GM23338 (cell line): ENCODE measurements around the gene GALNT16. TPM values are rescaled to one million over a fixed set of nuclear protein-coding genes. Genes with fewer than 3 reads are reported as not detected.

Source experiments
- ATAC-seq: fragments of 200-7000 bp; cut with Tn5 transposase; 3 replicates; pipeline ENCODE4 v1.9.1; 2020
- DNase-seq: peaks from one replicate; pipeline ENCODE4 v3.0.0-alpha.2; 2015; ENCODE audit warnings: low spot score
- H2AFZ ChIP-seq: fragments of 200-600 bp; sonication (generic); 2 replicates; pipeline ENCODE4 v1.8.0; 2016; ENCODE audit warnings: antibody characterized with exemption, mild to moderate bottlenecking, moderate library complexity
- H3F3A ChIP-seq: fragments of 200-600 bp; sonication (generic); replicated peaks from 2 replicates; pipeline ENCODE4 v1.8.0; 2017; ENCODE audit warnings: antibody characterized with exemption, mixed run types, low read depth
- H3K27ac ChIP-seq: fragments of 200-600 bp; sonication (generic); 2 replicates; pipeline ENCODE4 v1.6.1; 2016; ENCODE audit warnings: low read depth
- H3K27me3 ChIP-seq: fragments of 200-600 bp; sonication (generic); 2 replicates; pipeline ENCODE4 v1.8.0; 2016; ENCODE audit warnings: mild to moderate bottlenecking, mixed run types, moderate library complexity; ENCODE audit not compliant: insufficient read depth
- H3K36me3 ChIP-seq: fragments of 200-600 bp; sonication (generic); 2 replicates; pipeline ENCODE4 v1.8.0; 2016; ENCODE audit warnings: mild to moderate bottlenecking; ENCODE audit not compliant: insufficient read depth
- H3K4me1 ChIP-seq: fragments of 200-600 bp; sonication (generic); 2 replicates; pipeline ENCODE4 v1.8.0; 2016; ENCODE audit warnings: mild to moderate bottlenecking, moderate library complexity; ENCODE audit not compliant: insufficient read depth
- H3K4me2 ChIP-seq: fragments of 200-600 bp; sonication (generic); 2 replicates; pipeline ENCODE4 v1.7.1; 2017; ENCODE audit warnings: mixed run types
- H3K4me3 ChIP-seq: fragments of 200-600 bp; sonication (generic); 2 replicates; pipeline ENCODE4 v1.6.1; 2016; ENCODE audit warnings: mixed run types
- H3K79me2 ChIP-seq: fragments of 200-600 bp; sonication (generic); replicated peaks from 2 replicates; pipeline ENCODE4 v1.8.0; 2017; ENCODE audit warnings: mild to moderate bottlenecking; ENCODE audit not compliant: insufficient read depth
- H3K9me2 ChIP-seq: fragments of 200-600 bp; sonication (generic); 2 replicates; pipeline ENCODE4 v1.8.0; 2017; ENCODE audit not compliant: insufficient read depth
- H4K20me1 ChIP-seq: fragments of 200-600 bp; sonication (generic); replicated peaks from 2 replicates; pipeline ENCODE4 v1.8.0; 2017; ENCODE audit warnings: mild to moderate bottlenecking; ENCODE audit not compliant: insufficient read depth
- H3K27ac Mint-ChIP-seq: 2 replicates; pipeline ENCODE4 v1.8.0; 2020; ENCODE audit warnings: inconsistent platforms, mild to moderate bottlenecking, moderate library complexity, mixed read lengths
- H3K27me3 Mint-ChIP-seq: 3 replicates; pipeline ENCODE4 v1.8.0; 2022; ENCODE audit warnings: low read depth, mild to moderate bottlenecking, moderate library complexity, mixed read lengths, inconsistent platforms; ENCODE audit not compliant: insufficient read depth, poor library complexity
- H3K36me3 Mint-ChIP-seq: 3 replicates; pipeline ENCODE4 v1.8.0; 2021; ENCODE audit warnings: low read depth, mild to moderate bottlenecking, inconsistent platforms, moderate library complexity, mixed read lengths
- H3K4me1 Mint-ChIP-seq: 3 replicates; pipeline ENCODE4 v1.8.0; 2020; ENCODE audit warnings: mild to moderate bottlenecking, inconsistent platforms, mixed read lengths
- H3K4me3 Mint-ChIP-seq: 3 replicates; pipeline ENCODE4 v1.8.0; 2021; ENCODE audit warnings: moderate library complexity, mild to moderate bottlenecking, inconsistent platforms, mixed read lengths
- H3K9me3 Mint-ChIP-seq: 3 replicates; pipeline ENCODE4 v1.8.0; 2020; ENCODE audit warnings: moderate library complexity, mild to moderate bottlenecking, inconsistent platforms, mixed read lengths
- ETS1 ChIP-seq: IDR thresholded peaks from 2 replicates; pipeline ENCODE4 v1.6.1; 2016; ENCODE audit warnings: antibody characterized with exemption
- EZH2 ChIP-seq: fragments of 200-600 bp; sonication (generic); IDR thresholded peaks from one replicate; pipeline ENCODE4 v1.8.0; 2017; ENCODE audit warnings: antibody characterized with exemption, mild to moderate bottlenecking, low read depth; ENCODE audit not compliant: unreplicated experiment
- EZH2phosphoT487 ChIP-seq: fragments of 200-600 bp; sonication (generic); IDR thresholded peaks from one replicate; pipeline ENCODE4 v1.8.1; 2018; ENCODE audit warnings: antibody characterized with exemption; ENCODE audit not compliant: unreplicated experiment
- JUNB ChIP-seq: IDR thresholded peaks from one replicate; pipeline ENCODE4 v1.6.1; 2016; ENCODE audit warnings: antibody characterized with exemption; ENCODE audit not compliant: unreplicated experiment
- NANOG ChIP-seq: IDR thresholded peaks from 2 replicates; pipeline ENCODE4 v1.6.1; 2016; ENCODE audit warnings: antibody characterized with exemption, borderline replicate concordance
- POLR2AphosphoS5 ChIP-seq: IDR thresholded peaks from 2 replicates; pipeline ENCODE4 v1.6.1; 2016; ENCODE audit warnings: antibody characterized with exemption, low read depth
- STAT1 ChIP-seq: IDR thresholded peaks from one replicate; pipeline ENCODE4 v1.6.1; 2016; ENCODE audit warnings: antibody characterized with exemption; ENCODE audit not compliant: unreplicated experiment
- ZNF331 ChIP-seq: fragments of 250-450 bp; sonication (Bioruptor Pico); IDR thresholded peaks from 2 replicates; pipeline ENCODE4 v1.5.0; 2020; ENCODE audit warnings: low read depth, mild to moderate bottlenecking, moderate library complexity
- ZNF462 ChIP-seq: fragments of 250-450 bp; sonication (Bioruptor Pico); IDR thresholded peaks from 2 replicates; pipeline ENCODE4 v1.5.0; 2020; ENCODE audit warnings: mild to moderate bottlenecking, moderate library complexity
- polyA plus RNA-seq: library from polyadenylated mRNA; unstranded; fragments of >200 nt; fragmentation: Nextera tagmentation; extraction: Ambion mirVana; gene quantifications from 2 replicates; pipeline ENCODE4 v1.2.1, GENCODE V29; 2016
- total RNA-seq: library from RNA; depleted of rRNA; stranded (reverse); fragments of >200 nt; shearing (Covaris generic); gene quantifications from 2 replicates; pipeline ENCODE4 v1.2.3, GENCODE V29; 2014

Gene GALNT16
- total and polyA plus RNA-seq, 2 experiments from 2014 or later = 1.5 to 2.9 TPM

DNA sequence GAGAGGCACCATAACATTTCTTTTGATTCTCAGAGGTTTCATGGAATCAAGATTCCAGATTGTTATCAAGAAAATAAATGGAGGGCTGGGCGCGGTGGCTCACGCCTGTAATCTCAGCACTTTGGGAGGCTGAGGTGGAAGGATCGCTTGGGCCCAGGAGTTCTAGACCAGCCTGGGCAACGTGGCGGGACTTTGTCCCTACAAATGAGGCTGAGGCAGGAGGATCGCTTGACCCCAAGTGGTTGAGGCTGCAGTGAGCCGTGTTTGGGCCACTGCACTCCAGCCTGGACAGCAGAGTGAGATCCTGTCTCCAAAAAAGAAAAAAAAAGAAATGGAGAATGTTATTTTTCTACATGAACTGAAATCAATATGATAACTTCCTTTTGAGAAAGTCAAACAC is 139.8 kb downstream of the GALNT16 start:
- H3K36me3 Mint-ChIP-seq = peaks cover 24% of the 10 kb centered on the region
- ATAC-seq (no peak), DNase-seq (no peak)
- Histone ChIP-seq H3K4me1 (peaks cover 22% of the 10 kb centered on the region), H3K79me2 (peaks cover 92% of the 10 kb centered on the region), H3K4me2 (peak overlapping the region; percentile 96), H3K27me3 (no peaks in the 10 kb centered on the region), H3K4me3 (peak overlapping the region; percentile 87), H4K20me1 (peaks cover 19% of the 10 kb centered on the region), H2AFZ (no peak overlapping the region), H3K27ac (no peak overlapping the region), H3K36me3 (peaks cover 12% of the 10 kb centered on the region), H3F3A (no peaks in the 10 kb centered on the region), H3K9me2 (no peaks in the 10 kb centered on the region)
- peaks cover 28% of the 10 kb centered on the region for H3K4me1 Mint-ChIP-seq
- H3K27ac Mint-ChIP-seq = no peak overlapping the region
- H3K4me3 Mint-ChIP-seq = peak overlapping the region; percentile 92
- TF ChIP-seq JUNB = no peak
- no peak for TF ChIP-seq POLR2AphosphoS5
- no peak for TF ChIP-seq ETS1
- no peak for TF ChIP-seq ZNF462 (CRISPR knock-in tag)
- TF ChIP-seq EZH2 = no peak
- TF ChIP-seq NANOG = no peak
- peaks cover 9% of the 10 kb centered on the region for H3K27me3 Mint-ChIP-seq
- H3K9me3 Mint-ChIP-seq = no peaks in the 10 kb centered on the region

GRCh38 chr14:69400154-69400553 is 140.2 kb downstream of the GALNT16 start:
- Mint-ChIP-seq H3K4me3 (peak overlapping the region; percentile 92), H3K27ac (no peak overlapping the region), H3K36me3 (peaks cover 20% of the 10 kb centered on the region), H3K27me3 (peaks cover 9% of the 10 kb centered on the region), H3K9me3 (no peaks in the 10 kb centered on the region), H3K4me1 (peaks cover 28% of the 10 kb centered on the region)
- Histone ChIP-seq H3K4me2 (peak overlapping the region; percentile 96), H3F3A (no peaks in the 10 kb centered on the region), H3K79me2 (peaks cover 92% of the 10 kb centered on the region), H3K36me3 (peaks cover 8% of the 10 kb centered on the region), H3K4me3 (peak overlapping the region; percentile 87), H2AFZ (no peak overlapping the region), H3K4me1 (peaks cover 22% of the 10 kb centered on the region), H3K27me3 (no peaks in the 10 kb centered on the region), H4K20me1 (peaks cover 17% of the 10 kb centered on the region), H3K9me2 (no peaks in the 10 kb centered on the region), H3K27ac (no peak overlapping the region)
- TF ChIP-seq POLR2AphosphoS5 (no peak), NANOG (no peak), EZH2phosphoT487 (no peak), ETS1 (no peak), ZNF331 (CRISPR knock-in tag) (no peak), EZH2 (no peak), STAT1 (no peak)
- DNase-seq (no peak), ATAC-seq (no peak)
